Ascending aorta (tissue), 2 donors: ENCODE data around the gene BCOR. TPM values are rescaled to one million over a fixed set of nuclear protein-coding genes. Genes with fewer than 3 reads are reported as not detected.

Experiments
- DNase-seq, 2 donors: peaks; one replicate each; pipeline ENCODE4 v3.0.0-alpha.2; 2019; ENCODE audit warnings: low spot score in 2 of 2
- H3K27ac ChIP-seq, 2 donors: fragments of 200-600 bp; sonication (generic); one replicate each; pipeline ENCODE4 v1.5.1; 2016 to 2017; ENCODE audit warnings: mild to moderate bottlenecking in 1 of 2
- H3K27me3 ChIP-seq: fragments of 200-600 bp; sonication (generic); one replicate; pipeline ENCODE4 v1.5.1; 2017
- H3K36me3 ChIP-seq, 2 donors: fragments of 200-600 bp; sonication (generic); one replicate each; pipeline ENCODE4 v1.5.1; 2016
- H3K4me1 ChIP-seq, 2 donors: fragments of 200-600 bp; sonication (generic); one replicate each; pipeline ENCODE4 v1.5.1; 2016 to 2017; ENCODE audit warnings: mild to moderate bottlenecking in 1 of 2
- H3K4me3 ChIP-seq, 2 donors: fragments of 200-600 bp; sonication (generic); one replicate each; pipeline ENCODE4 v1.5.1; 2016 to 2017; ENCODE audit warnings: mild to moderate bottlenecking in 1 of 2
- H3K9me3 ChIP-seq, 2 donors: fragments of 200-600 bp; sonication (generic); one replicate each; pipeline ENCODE4 v1.5.1; 2016
- CTCF ChIP-seq, 3 experiments: fragments of 200-600 bp in 2 of 3; fragments of 450-650 bp in 1 of 3; sonication (generic) in 2 of 3; IDR thresholded peaks; one replicate each; pipeline ENCODE4 v1.5.1; 2016 to 2019; ENCODE audit warnings: antibody characterized with exemption in 3 of 3, mild to moderate bottlenecking in 1 of 3, moderate library complexity in 1 of 3
- intact Hi-C: fragments of 100-400 bp; cut with DNase I; formaldehyde crosslinking; loops from one replicate; pipeline ENCODE4 v1.15.1; 2023
- total RNA-seq: library from RNA; depleted of rRNA; stranded (reverse); fragments of >200 nt; gene quantifications from one replicate; pipeline ENCODE4 v1.1.0, GENCODE V29; 2016

Gene BCOR
- total RNA-seq, 1 donor from 2014 or later: 26.7 TPM

- no peaks in the 10 kb centered on the region for H3K36me3 ChIP-seq
- no peaks in the 10 kb centered on the region for H3K9me3 ChIP-seq
- H3K4me3 ChIP-seq: no peak overlapping the region
- TF ChIP-seq CTCF (IDR thresholded peaks at IDR 0.05): no peak
- H3K27me3 ChIP-seq: peaks cover 4% of the 10 kb centered on the region
- H3K27ac ChIP-seq: no peak overlapping the region
- DNase-seq: no peak
- peaks cover 0 to 11% of the 10 kb centered on the region in 2 donors for H3K4me1 ChIP-seq
- intact Hi-C loops: no loop called here
Observed at GRCh38 chrX:40007756-40008705, 89.7 kb downstream of the BCOR start.

GRCh38 chrX:40007131-40007755 is 90.5 kb downstream of the BCOR start:
- Histone ChIP-seq H3K36me3 (no peaks in the 10 kb centered on the region), H3K4me1 (peaks cover 0 to 11% of the 10 kb centered on the region in 2 donors), H3K27ac (no peak overlapping the region), H3K9me3 (no peaks in the 10 kb centered on the region), H3K4me3 (no peak overlapping the region), H3K27me3 (peaks cover 4% of the 10 kb centered on the region)
- intact Hi-C loops: no loop called here
- no peak for TF ChIP-seq CTCF (IDR thresholded peaks at IDR 0.05)
- DNase-seq: no peak

- Histone ChIP-seq H3K4me3 (peak overlapping the region; percentile 16 to 40), H3K9me3 (no peaks in the 10 kb centered on the region), H3K36me3 (no peaks in the 10 kb centered on the region), H3K27ac (no peak overlapping the region), H3K27me3 (peaks cover 4% of the 10 kb centered on the region), H3K4me1 (peaks cover 0 to 8% of the 10 kb centered on the region in 2 donors)
- no peak for DNase-seq
- intact Hi-C loops: no loop called here
- no peak for TF ChIP-seq CTCF (IDR thresholded peaks at IDR 0.05)
Observed at GRCh38 chrX:40006106-40007017, 91.4 kb downstream of the BCOR start.

- Histone ChIP-seq H3K27me3 (peaks cover 4% of the 10 kb centered on the region), H3K4me3 (peak overlapping the region; percentile 16 to 40), H3K4me1 (peaks cover 0 to 8% of the 10 kb centered on the region in 2 donors), H3K27ac (no peak overlapping the region), H3K9me3 (no peaks in the 10 kb centered on the region), H3K36me3 (no peaks in the 10 kb centered on the region)
- no peak for TF ChIP-seq CTCF (IDR thresholded peaks at IDR 0.05)
- no peak for DNase-seq
- intact Hi-C loops: no loop called here
Observed at GRCh38 chrX:40005292-40006011, 92.3 kb downstream of the BCOR start.

- H3K27ac ChIP-seq: no peak overlapping the region
- intact Hi-C loops: no loop called here
- H3K36me3 ChIP-seq: no peaks in the 10 kb centered on the region
- DNase-seq: no peak
- H3K9me3 ChIP-seq: no peaks in the 10 kb centered on the region
- peaks cover 4% of the 10 kb centered on the region for H3K27me3 ChIP-seq
- TF ChIP-seq CTCF (IDR thresholded peaks at IDR 0.05): no peak
- H3K4me1 ChIP-seq: peaks cover 0 to 8% of the 10 kb centered on the region in 2 donors
- peak overlapping the region; percentile 16 to 40 for H3K4me3 ChIP-seq
Observed at GRCh38 chrX:40004921-40005291, 92.9 kb downstream of the BCOR start.
